Skin of body (tissue), 2 donors: ENCODE measurements around the gene MUC5AC. TPM values are rescaled to one million over a fixed set of nuclear protein-coding genes. Genes with fewer than 3 reads are reported as not detected.
"Not testable (repeated sequence)": the region's sequence is repeated elsewhere in the genome, so short reads cannot be mapped to it uniquely, and the experiment has no call there.

Source experiments
- DNase-seq: peaks from one replicate; lab custom pipeline; 2025; lab: John Stamatoyannopoulos, UW
- total RNA-seq: library from RNA; depleted of rRNA; stranded (reverse); fragments of >200 nt; gene quantifications from one replicate; pipeline ENCODE4 v1.2.3, GENCODE V29; 2014

MUC5AC gene
- total RNA-seq, 1 donor from 2014 or later = 0.39 TPM

- DNase-seq = no peak
These were observed 76.4 kb downstream of the MUC5AC start for GRCh38 chr11:1234054-1234720.

- DNase-seq = no peak
These were observed 77.1 kb downstream of the MUC5AC start for GRCh38 chr11:1234771-1235305.

GRCh38 chr11:1235306-1235900 lies 77.7 kb downstream of the MUC5AC start:
- no peak for DNase-seq

GRCh38 chr11:1235901-1236315 lies 78.2 kb downstream of the MUC5AC start:
- no peak for DNase-seq

GRCh38 chr11:1236316-1237127 lies 78.8 kb downstream of the MUC5AC start:
- no peak for DNase-seq

GRCh38 chr11:1237128-1237580 lies 79.4 kb downstream of the MUC5AC start:
- DNase-seq = no peak

GRCh38 chr11:1237851-1238250 lies 80.1 kb downstream of the MUC5AC start:
- DNase-seq = no peak

- DNase-seq = no peak
These were observed 81.2 kb downstream of the MUC5AC start for GRCh38 chr11:1238767-1239595.

- no peak for DNase-seq
These were observed 81.9 kb downstream of the MUC5AC start for GRCh38 chr11:1239596-1240205.

- DNase-seq = no peak
These were observed 83.0 kb downstream of the MUC5AC start for GRCh38 chr11:1240771-1241170.

- DNase-seq = no peak
These were observed 84.0 kb downstream of the MUC5AC start for GRCh38 chr11:1241706-1242105.

GRCh38 chr11:1242289-1242688 lies 84.5 kb downstream of the MUC5AC start:
- no peak for DNase-seq

- not testable (repeated sequence) for DNase-seq
These were observed 85.0 kb downstream of the MUC5AC start for GRCh38 chr11:1242751-1243150.

GRCh38 chr11:1243521-1243920 lies 85.8 kb downstream of the MUC5AC start:
- not testable (repeated sequence) for DNase-seq

- not testable (repeated sequence) for DNase-seq
These were observed 86.8 kb downstream of the MUC5AC start for GRCh38 chr11:1244557-1244956.

GRCh38 chr11:1245717-1246116 lies 88.0 kb downstream of the MUC5AC start:
- not testable (repeated sequence) for DNase-seq

- not testable (repeated sequence) for DNase-seq
These were observed 88.5 kb downstream of the MUC5AC start for GRCh38 chr11:1246301-1246700.

- not testable (repeated sequence) for DNase-seq
These were observed 89.3 kb downstream of the MUC5AC start for GRCh38 chr11:1247026-1247425.

GRCh38 chr11:1248951-1249350 lies 91.2 kb downstream of the MUC5AC start:
- not testable (repeated sequence) for DNase-seq

GRCh38 chr11:1250411-1250810 lies 92.7 kb downstream of the MUC5AC start:
- DNase-seq = not testable (repeated sequence)
